Activated naive CD4-positive, alpha-beta T cell treated with anti-CD3 and anti-CD28 coated beads, Interleukin-2, amount 50 U/mL, for 24 hours (primary cell): ENCODE results near the gene PRKACG.

Experiments
- H3K27ac Mint-ChIP-seq: one replicate; pipeline ENCODE4 v1.8.0; 2021; ENCODE audit warnings: mild to moderate bottlenecking, mixed read lengths
- H3K27me3 Mint-ChIP-seq: one replicate; pipeline ENCODE4 v1.8.0; 2021; ENCODE audit warnings: mixed read lengths
- H3K36me3 Mint-ChIP-seq: one replicate; pipeline ENCODE4 v1.8.0; 2021; ENCODE audit warnings: mixed read lengths
- H3K4me1 Mint-ChIP-seq: one replicate; pipeline ENCODE4 v1.8.0; 2021; ENCODE audit warnings: mixed read lengths
- H3K4me3 Mint-ChIP-seq: one replicate; pipeline ENCODE4 v1.8.0; 2021; ENCODE audit warnings: mild to moderate bottlenecking, mixed read lengths
- H3K9me3 Mint-ChIP-seq: one replicate; pipeline ENCODE4 v1.8.0; 2021; ENCODE audit warnings: mixed read lengths

Gene PRKACG

GRCh38 chr9:69035438-69036308 is 21.8 kb upstream of the PRKACG start, which contains the start of gene FXN:
Gene FXN, plus strand, starts transcription at chr9:69035752. Its CDS starts 31 bp downstream, at chr9:69035783.
- Mint-ChIP-seq H3K9me3 (no peaks in the 10 kb centered on the region), H3K27me3 (no peaks in the 10 kb centered on the region), H3K36me3 (no peaks in the 10 kb centered on the region), H3K27ac (peak within 1 kb of the TSS; percentile 84), H3K4me3 (peak within 1 kb of the TSS; percentile 97), H3K4me1 (peaks cover 39% of the 10 kb centered on the region)

DNA sequence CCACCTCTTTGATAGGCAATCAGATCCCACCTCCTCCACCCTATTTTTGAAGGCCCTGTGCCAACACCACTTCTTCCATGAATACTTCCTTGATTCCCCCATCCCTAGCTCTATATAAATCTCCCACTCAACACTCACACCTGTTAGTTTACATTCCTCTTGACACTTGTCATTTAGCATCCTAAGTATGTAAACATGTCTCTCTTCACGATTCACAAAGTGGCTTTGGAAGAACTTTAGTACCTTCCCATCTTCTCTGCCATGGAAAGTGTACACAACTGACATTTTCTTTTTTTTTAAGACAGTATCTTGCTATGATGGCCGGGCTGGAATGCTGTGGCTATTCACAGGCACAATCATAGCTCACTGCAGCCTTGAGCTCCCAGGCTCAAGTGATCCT is 20.2 kb upstream of the PRKACG start:
- H3K9me3 Mint-ChIP-seq, result no peaks in the 10 kb centered on the region
- peaks cover 48% of the 10 kb centered on the region for H3K4me1 Mint-ChIP-seq
- H3K36me3 Mint-ChIP-seq, result no peaks in the 10 kb centered on the region
- no peak overlapping the region for H3K27ac Mint-ChIP-seq
- no peak overlapping the region for H3K4me3 Mint-ChIP-seq
- no peaks in the 10 kb centered on the region for H3K27me3 Mint-ChIP-seq

- H3K9me3 Mint-ChIP-seq, result no peaks in the 10 kb centered on the region
- H3K36me3 Mint-ChIP-seq, result no peaks in the 10 kb centered on the region
- peaks cover 52% of the 10 kb centered on the region for H3K4me1 Mint-ChIP-seq
- no peak overlapping the region for H3K4me3 Mint-ChIP-seq
- no peaks in the 10 kb centered on the region for H3K27me3 Mint-ChIP-seq
- H3K27ac Mint-ChIP-seq, result no peak overlapping the region
Observed at GRCh38 chr9:69030851-69031645, 17.1 kb upstream of the PRKACG start.

- Mint-ChIP-seq H3K4me1 (peaks cover 51% of the 10 kb centered on the region), H3K27ac (peak overlapping the region; percentile 56), H3K9me3 (no peaks in the 10 kb centered on the region), H3K27me3 (no peaks in the 10 kb centered on the region), H3K36me3 (no peaks in the 10 kb centered on the region), H3K4me3 (no peak overlapping the region)
Observed at GRCh38 chr9:69029535-69029934, 15.6 kb upstream of the PRKACG start.

GRCh38 chr9:69028754-69029153 is 14.8 kb upstream of the PRKACG start:
- no peaks in the 10 kb centered on the region for H3K27me3 Mint-ChIP-seq
- peaks cover 56% of the 10 kb centered on the region for H3K4me1 Mint-ChIP-seq
- H3K4me3 Mint-ChIP-seq, result peak overlapping the region; percentile 11
- H3K9me3 Mint-ChIP-seq, result no peaks in the 10 kb centered on the region
- no peaks in the 10 kb centered on the region for H3K36me3 Mint-ChIP-seq
- H3K27ac Mint-ChIP-seq, result no peak overlapping the region

- Mint-ChIP-seq H3K36me3 (no peaks in the 10 kb centered on the region), H3K27ac (no peak overlapping the region), H3K9me3 (no peaks in the 10 kb centered on the region), H3K4me3 (no peak overlapping the region), H3K4me1 (peaks cover 56% of the 10 kb centered on the region), H3K27me3 (no peaks in the 10 kb centered on the region)
Observed at GRCh38 chr9:69027355-69028097, 13.6 kb upstream of the PRKACG start.

GRCh38 chr9:69023650-69024049 is 9.7 kb upstream of the PRKACG start:
- Mint-ChIP-seq H3K36me3 (no peaks in the 10 kb centered on the region), H3K27ac (no peak overlapping the region), H3K27me3 (no peaks in the 10 kb centered on the region), H3K4me3 (no peak overlapping the region), H3K4me1 (peaks cover 42% of the 10 kb centered on the region), H3K9me3 (no peaks in the 10 kb centered on the region)

DNA sequence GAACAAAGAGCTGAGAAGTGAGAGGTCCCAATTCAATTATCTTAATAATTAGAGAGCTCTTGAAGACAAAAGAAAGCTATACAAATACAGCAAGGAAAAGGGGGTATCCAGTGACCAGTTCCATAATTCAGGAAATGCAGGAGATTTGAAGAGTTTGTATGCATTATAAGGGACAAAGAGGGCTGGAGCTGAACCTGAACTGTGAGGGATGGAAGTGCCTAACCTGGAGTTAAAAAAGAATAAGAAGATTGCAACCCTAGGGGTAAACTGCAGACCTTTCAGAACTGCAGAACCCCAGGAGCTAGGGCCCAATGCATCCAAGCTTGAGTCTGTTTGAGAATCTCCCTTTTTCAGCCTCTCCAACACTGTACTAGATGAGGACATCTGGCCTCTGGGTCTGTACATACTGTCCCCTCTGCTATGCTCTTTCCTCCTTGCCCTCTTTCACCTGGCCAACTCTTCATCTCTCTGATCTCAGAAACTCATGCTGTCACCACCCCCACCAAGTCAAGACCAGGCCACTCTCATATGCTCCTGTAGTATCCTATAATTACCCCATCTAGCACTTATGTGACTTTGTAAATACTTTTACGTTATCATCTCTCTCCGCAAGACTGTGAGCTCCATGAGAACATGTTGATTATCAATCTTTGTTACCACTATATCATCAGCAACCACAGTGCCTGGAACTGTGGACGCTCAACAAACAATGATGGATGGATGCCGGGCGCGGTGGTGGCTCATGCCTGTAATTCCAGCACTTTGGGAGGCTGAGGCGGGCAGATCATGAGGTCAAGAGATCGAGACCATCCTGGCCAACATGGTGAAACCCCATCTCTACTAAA is 6.6 kb upstream of the PRKACG start:
- peaks cover 30% of the 10 kb centered on the region for H3K4me1 Mint-ChIP-seq
- no peaks in the 10 kb centered on the region for H3K9me3 Mint-ChIP-seq
- H3K36me3 Mint-ChIP-seq, result no peaks in the 10 kb centered on the region
- H3K27me3 Mint-ChIP-seq, result no peaks in the 10 kb centered on the region
- H3K4me3 Mint-ChIP-seq, result peak overlapping the region; percentile 62
- H3K27ac Mint-ChIP-seq, result no peak overlapping the region

- H3K27me3 Mint-ChIP-seq, result no peaks in the 10 kb centered on the region
- no peaks in the 10 kb centered on the region for H3K36me3 Mint-ChIP-seq
- peak overlapping the region; percentile 62 for H3K4me3 Mint-ChIP-seq
- no peaks in the 10 kb centered on the region for H3K9me3 Mint-ChIP-seq
- peak overlapping the region; percentile 31 for H3K27ac Mint-ChIP-seq
- peaks cover 30% of the 10 kb centered on the region for H3K4me1 Mint-ChIP-seq
Observed at GRCh38 chr9:69019808-69020207, 5.9 kb upstream of the PRKACG start.

- Mint-ChIP-seq H3K36me3 (no peaks in the 10 kb centered on the region), H3K4me1 (peaks cover 26% of the 10 kb centered on the region), H3K27ac (peak overlapping the region; percentile 31), H3K9me3 (no peaks in the 10 kb centered on the region), H3K27me3 (no peaks in the 10 kb centered on the region), H3K4me3 (no peak overlapping the region)
Observed at GRCh38 chr9:69018737-69019136, 4.8 kb upstream of the PRKACG start.

DNA sequence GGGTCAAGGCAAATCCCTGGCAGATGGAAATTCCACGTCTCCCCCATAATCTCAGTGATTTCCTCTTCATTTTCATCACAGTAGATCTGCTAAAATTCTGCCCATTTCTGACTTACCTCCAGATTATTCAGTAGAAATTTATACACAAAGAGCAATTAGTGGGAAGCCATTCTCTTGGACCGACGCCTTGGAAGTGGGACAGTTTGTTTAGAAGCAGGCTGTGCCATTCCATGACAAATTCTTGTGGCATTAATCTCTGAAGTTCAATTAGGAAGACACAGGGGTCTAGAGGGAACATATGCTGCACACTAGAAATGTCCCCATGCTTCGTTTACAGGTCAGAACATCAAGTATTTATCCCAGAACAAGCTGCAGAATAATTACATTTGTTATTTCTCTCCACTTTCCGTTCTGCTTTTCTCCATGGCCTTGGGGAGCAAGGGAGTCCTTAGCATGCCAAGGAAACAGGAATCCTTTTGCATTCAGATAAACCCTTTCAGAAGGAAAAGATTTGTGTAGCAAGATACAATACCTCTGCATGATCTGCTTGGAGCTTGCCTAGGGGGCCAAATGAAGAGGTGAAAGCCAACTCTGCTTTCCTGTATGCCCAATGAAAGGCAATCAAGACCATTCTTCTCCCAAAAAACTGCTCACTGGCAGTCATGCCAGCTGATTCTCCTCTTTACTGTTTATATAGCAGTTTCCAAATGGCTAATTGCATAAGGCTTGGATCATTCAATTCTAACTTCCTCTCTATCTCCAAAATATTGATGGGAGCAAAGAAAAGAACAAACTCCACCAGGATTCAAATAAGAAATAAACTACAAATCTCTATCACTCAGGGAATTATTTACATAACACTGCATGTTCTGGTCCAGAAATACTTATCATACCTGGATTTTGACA is 2.5 kb upstream of the PRKACG start:
- H3K4me1 Mint-ChIP-seq, result peaks cover 37% of the 10 kb centered on the region
- H3K27ac Mint-ChIP-seq, result no peak overlapping the region
- H3K9me3 Mint-ChIP-seq, result no peaks in the 10 kb centered on the region
- H3K4me3 Mint-ChIP-seq, result no peak overlapping the region
- H3K36me3 Mint-ChIP-seq, result no peaks in the 10 kb centered on the region
- H3K27me3 Mint-ChIP-seq, result peaks cover 4% of the 10 kb centered on the region

- Mint-ChIP-seq H3K4me1 (peaks cover 12% of the 10 kb centered on the region), H3K27ac (no peak overlapping the region), H3K9me3 (no peaks in the 10 kb centered on the region), H3K36me3 (no peaks in the 10 kb centered on the region), H3K4me3 (no peak overlapping the region), H3K27me3 (peaks cover 4% of the 10 kb centered on the region)
Observed at GRCh38 chr9:69013382-69013727, 558 bp downstream of the PRKACG start.

DNA sequence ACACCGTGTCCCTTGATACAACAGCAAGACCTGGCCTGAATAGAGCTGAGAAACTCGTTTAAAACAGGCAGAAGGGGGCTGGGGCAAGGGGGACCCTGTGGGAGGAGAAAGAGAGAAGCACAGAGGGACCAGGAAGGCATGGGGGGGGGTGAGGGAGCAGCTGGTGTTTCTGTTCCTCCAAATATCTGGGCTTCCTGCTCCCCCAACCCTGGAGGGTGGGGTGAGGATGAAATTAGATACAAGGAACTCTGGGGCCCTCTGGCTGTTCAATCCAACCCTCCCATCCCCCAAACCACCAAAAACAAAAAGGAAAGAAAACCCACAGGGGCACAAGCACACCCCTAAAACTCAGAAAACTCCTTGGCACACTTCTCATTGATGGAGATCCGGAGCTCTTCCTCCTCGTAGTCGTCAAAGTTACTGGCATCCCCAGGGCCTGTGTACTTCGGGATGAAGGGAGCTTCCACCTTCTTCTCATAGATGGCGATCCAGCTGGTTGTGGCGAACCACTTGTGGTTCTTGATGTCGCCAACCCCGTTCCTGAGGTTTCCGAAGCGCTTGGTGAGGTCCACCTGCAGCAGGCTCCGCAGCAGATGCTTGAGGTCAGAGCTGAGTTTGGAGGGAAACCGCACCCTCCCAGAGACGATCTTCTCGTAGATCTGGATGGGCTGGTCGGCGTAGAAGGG is 1.1 kb downstream of the PRKACG start:
- H3K4me3 Mint-ChIP-seq, result no peak overlapping the region
- no peaks in the 10 kb centered on the region for H3K36me3 Mint-ChIP-seq
- H3K4me1 Mint-ChIP-seq, result peaks cover 11% of the 10 kb centered on the region
- H3K9me3 Mint-ChIP-seq, result no peaks in the 10 kb centered on the region
- peaks cover 4% of the 10 kb centered on the region for H3K27me3 Mint-ChIP-seq
- H3K27ac Mint-ChIP-seq, result no peak overlapping the region

DNA sequence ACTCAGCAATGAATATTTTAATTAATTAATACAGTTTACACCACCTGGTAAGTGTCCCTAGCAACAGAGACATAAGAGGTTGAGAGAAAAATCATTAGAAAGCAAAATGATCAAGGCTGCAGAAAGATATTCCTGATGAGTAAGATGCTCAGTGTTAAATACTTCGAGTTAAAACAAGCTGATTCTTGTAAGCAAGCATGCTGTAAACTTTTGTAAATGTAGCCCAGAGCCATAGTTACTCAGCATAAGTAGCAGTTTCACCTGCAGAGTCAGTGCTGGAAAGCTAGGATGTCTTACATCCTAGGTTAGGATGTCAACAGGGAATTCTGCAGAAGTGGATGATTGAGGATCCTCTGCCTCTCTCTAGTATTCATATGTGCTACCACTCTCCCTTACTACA is 4.2 kb downstream of the PRKACG start:
- no peaks in the 10 kb centered on the region for H3K9me3 Mint-ChIP-seq
- H3K27ac Mint-ChIP-seq, result no peak overlapping the region
- H3K36me3 Mint-ChIP-seq, result no peaks in the 10 kb centered on the region
- no peak overlapping the region for H3K4me3 Mint-ChIP-seq
- peaks cover 4% of the 10 kb centered on the region for H3K27me3 Mint-ChIP-seq
- peaks cover 11% of the 10 kb centered on the region for H3K4me1 Mint-ChIP-seq
